ENCODE data around the gene SERINC5.
A peak's percentile ranks its signal among the peaks of the same experiment; 100 is the strongest.
"Not testable (repeated sequence)": the region's sequence is repeated elsewhere in the genome, so short reads cannot be mapped to it uniquely, and the experiment has no call there.

Gene SERINC5

DNA sequence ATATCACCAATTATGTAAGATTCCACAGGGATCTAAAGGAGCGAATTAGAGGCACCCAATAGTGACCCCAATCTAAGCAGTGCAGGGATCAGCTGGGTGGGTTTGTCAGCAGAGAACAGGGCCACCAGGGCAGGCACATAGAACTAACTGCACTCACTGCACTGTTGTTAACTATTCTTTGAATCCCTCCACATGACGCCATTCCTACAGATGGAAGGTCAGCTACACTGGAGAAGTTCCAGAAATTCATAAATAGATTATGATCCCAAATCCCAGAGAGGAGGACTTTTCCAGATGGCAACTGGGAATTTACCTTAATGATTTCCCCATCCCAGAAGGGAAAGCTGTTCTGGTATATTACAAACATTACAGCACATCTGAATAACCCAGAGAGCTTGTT is 136.5 kb downstream of the SERINC5 start:
- no peak overlapping the region for H3K27ac Mint-ChIP-seq
- H3K4me3 Mint-ChIP-seq = no peak overlapping the region
- H3K4me1 Mint-ChIP-seq = peaks cover 15% of the 10 kb centered on the region

DNA sequence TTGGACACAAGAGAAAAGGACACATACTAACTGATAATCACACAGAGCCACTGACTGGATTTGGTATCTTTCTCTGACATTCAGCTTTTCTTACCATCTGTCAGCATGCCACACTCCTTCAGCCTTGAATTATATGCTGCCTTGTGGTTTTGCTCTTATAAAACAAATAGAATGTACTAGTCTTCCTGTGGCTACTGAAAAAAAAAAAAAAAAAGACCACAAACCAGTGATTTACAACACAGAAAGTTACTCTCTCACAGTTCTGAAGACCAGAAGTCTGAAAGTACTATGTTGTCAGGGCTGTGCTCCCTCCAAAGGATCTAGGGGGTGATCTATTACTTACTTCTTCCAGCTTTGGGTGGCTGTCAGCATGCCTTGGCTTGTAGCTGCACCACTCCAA is 138.4 kb downstream of the SERINC5 start:
- peaks cover 54% of the 10 kb centered on the region for H3K9me3 Mint-ChIP-seq
- no peak for DNase-seq
- H3K4me3 Mint-ChIP-seq = no peak overlapping the region
- H3K36me3 Mint-ChIP-seq (ENCODE audit: low read depth) = peaks cover 38% of the 10 kb centered on the region
- TF ChIP-seq, protein P1, sequence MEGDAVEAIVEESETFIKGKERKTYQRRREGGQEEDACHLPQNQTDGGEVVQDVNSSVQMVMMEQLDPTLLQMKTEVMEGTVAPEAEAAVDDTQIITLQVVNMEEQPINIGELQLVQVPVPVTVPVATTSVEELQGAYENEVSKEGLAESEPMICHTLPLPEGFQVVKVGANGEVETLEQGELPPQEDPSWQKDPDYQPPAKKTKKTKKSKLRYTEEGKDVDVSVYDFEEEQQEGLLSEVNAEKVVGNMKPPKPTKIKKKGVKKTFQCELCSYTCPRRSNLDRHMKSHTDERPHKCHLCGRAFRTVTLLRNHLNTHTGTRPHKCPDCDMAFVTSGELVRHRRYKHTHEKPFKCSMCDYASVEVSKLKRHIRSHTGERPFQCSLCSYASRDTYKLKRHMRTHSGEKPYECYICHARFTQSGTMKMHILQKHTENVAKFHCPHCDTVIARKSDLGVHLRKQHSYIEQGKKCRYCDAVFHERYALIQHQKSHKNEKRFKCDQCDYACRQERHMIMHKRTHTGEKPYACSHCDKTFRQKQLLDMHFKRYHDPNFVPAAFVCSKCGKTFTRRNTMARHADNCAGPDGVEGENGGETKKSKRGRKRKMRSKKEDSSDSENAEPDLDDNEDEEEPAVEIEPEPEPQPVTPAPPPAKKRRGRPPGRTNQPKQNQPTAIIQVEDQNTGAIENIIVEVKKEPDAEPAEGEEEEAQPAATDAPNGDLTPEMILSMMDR (IDR thresholded peaks at IDR 0.05) = no peak
- H3K27ac Mint-ChIP-seq = no peak overlapping the region
- H3K4me1 Mint-ChIP-seq = peaks cover 27% of the 10 kb centered on the region
- peaks cover 10% of the 10 kb centered on the region for H3K27me3 Mint-ChIP-seq (ENCODE audit: low read depth, poor library complexity)

More for the DNA sequence above, 136.5 kb downstream of the SERINC5 start:
- Mint-ChIP-seq H3K9me3 (peaks cover 42% of the 10 kb centered on the region), H3K36me3 (ENCODE audit: low read depth) (peaks cover 24% of the 10 kb centered on the region), H3K27me3 (ENCODE audit: low read depth, poor library complexity) (peaks cover 8% of the 10 kb centered on the region)
- TF ChIP-seq, protein P1 (IDR thresholded peaks at IDR 0.05) = no peak
- no peak for DNase-seq

DNA sequence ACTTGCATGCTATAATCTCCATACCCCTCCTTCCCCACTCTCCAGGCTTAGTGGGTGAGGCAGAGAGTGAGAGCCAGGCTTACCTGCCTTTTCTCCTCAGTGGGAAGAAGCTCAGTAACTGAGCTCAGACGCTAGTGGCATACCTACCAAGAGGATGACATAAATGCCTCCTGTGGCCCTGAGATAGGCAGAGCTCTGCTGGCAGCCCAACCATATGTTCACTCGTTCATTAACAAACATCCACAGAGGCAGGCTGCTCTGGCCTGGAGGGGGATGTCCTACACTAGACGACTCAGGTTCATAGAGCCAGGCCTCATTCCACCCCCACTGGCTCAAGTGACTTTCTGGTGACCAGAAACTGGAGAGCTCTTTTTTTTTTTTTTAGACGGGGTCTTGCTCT is 139.4 kb downstream of the SERINC5 start:
- peaks cover 38% of the 10 kb centered on the region for H3K36me3 Mint-ChIP-seq (ENCODE audit: low read depth)
- peaks cover 32% of the 10 kb centered on the region for H3K4me1 Mint-ChIP-seq
- H3K4me3 Mint-ChIP-seq = no peak overlapping the region
- peak overlapping the region; percentile 80 for H3K27ac Mint-ChIP-seq
- H3K9me3 Mint-ChIP-seq = peaks cover 54% of the 10 kb centered on the region
- H3K27me3 Mint-ChIP-seq (ENCODE audit: low read depth, poor library complexity) = peaks cover 10% of the 10 kb centered on the region
- TF ChIP-seq, protein P1 (IDR thresholded peaks at IDR 0.05) = no peak
- DNase-seq = no peak

DNA sequence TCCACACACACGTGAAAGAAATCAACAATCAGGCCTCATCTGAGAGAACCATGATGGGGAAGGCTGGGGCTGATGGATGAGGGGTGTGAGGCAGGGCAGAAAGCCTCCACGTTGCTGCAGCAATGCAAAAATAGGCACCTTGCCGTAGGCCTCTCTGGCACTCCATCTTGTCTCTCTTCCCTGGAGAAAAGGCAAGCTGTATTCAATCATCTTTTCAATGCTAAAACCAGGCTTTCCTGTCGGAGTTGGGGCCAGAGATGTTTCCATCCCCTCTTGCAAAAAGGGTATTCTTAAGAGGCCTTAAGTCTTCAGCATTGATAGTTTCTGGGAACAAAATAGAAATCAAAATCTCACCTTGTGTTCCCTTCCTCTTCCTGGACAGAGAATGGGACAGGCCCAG is 139.8 kb downstream of the SERINC5 start:
- peaks cover 10% of the 10 kb centered on the region for H3K27me3 Mint-ChIP-seq (ENCODE audit: low read depth, poor library complexity)
- DNase-seq = no peak
- H3K36me3 Mint-ChIP-seq (ENCODE audit: low read depth) = peaks cover 38% of the 10 kb centered on the region
- peaks cover 37% of the 10 kb centered on the region for H3K4me1 Mint-ChIP-seq
- H3K9me3 Mint-ChIP-seq = peaks cover 54% of the 10 kb centered on the region
- peak overlapping the region; percentile 80 for H3K27ac Mint-ChIP-seq
- TF ChIP-seq, protein P1 (IDR thresholded peaks at IDR 0.05) = no peak
- H3K4me3 Mint-ChIP-seq = no peak overlapping the region

DNA sequence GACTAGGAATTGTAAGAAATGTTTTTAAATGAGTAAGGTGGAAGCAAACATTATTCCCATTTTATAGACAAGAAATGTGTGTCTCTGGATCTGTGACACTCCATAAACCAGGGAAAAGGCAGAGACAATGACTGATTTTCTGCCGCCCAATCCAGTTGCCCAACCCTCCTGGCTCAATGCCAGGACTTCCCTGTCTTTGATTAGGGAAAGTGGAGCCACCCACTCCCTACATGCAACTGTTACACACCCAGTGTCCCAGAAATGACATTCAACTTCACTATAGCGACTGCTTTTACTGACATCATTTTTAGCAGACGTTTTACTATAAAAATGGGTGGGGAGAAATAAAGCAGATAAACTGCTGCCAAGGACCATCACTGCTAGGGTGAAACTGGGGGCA is 141.0 kb downstream of the SERINC5 start:
- Mint-ChIP-seq H3K27me3 (ENCODE audit: low read depth, poor library complexity) (peaks cover 10% of the 10 kb centered on the region), H3K4me3 (no peak overlapping the region), H3K36me3 (ENCODE audit: low read depth) (peaks cover 38% of the 10 kb centered on the region), H3K9me3 (peaks cover 54% of the 10 kb centered on the region), H3K27ac (no peak overlapping the region), H3K4me1 (peaks cover 49% of the 10 kb centered on the region)
- DNase-seq = no peak
- TF ChIP-seq, protein P1 (IDR thresholded peaks at IDR 0.05) = no peak

DNA sequence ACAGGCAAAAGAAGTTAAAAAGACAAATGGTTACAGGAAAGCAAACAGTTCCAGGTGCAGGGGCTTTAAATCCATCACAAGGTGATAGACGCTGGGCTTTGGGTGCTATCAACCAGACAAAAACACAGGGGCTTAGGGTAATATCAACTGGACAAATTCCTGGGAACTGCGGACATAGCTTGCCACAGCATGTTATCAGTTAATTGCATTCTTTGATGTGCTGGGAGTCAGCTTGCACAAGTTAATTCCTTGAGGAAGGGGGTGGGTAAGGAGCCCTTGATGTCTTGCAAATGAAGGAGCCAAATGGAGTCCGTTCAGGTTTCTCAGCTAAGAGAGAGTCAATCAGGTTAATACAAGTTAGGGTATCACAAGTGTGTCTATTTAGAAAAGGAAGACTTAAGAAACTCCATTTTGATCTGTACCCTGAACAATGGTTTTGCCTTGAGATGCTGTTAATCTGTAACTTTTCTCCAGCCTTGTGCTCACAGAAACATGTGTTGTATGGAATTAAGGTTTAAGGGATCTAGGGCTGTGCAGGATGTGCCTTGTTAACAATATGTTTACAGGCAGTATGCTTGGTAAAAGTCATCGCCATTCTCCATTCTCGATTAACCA is 144.4 kb downstream of the SERINC5 start:
- Mint-ChIP-seq H3K4me3 (peak overlapping the region; percentile 69), H3K36me3 (ENCODE audit: low read depth) (peaks cover 38% of the 10 kb centered on the region), H3K9me3 (peaks cover 46% of the 10 kb centered on the region), H3K27ac (peak overlapping the region; percentile 96), H3K4me1 (peaks cover 62% of the 10 kb centered on the region)
- H3K27me3 Mint-ChIP-seq (ENCODE audit: low read depth, poor library complexity); DNase-seq: not testable (repeated sequence)
